ENCODE measurements around the gene DEDD2.

The DEDD2 gene

GRCh38 chr19:42248270-42249148 is 31.0 kb upstream of the DEDD2 start:
- no peak for DNase-seq (ENCODE audit: low read depth in 2 of 2)

- DNase-seq (ENCODE audit: low read depth in 2 of 2): no peak
These were observed 30.2 kb upstream of the DEDD2 start for GRCh38 chr19:42247640-42248199.

DNA sequence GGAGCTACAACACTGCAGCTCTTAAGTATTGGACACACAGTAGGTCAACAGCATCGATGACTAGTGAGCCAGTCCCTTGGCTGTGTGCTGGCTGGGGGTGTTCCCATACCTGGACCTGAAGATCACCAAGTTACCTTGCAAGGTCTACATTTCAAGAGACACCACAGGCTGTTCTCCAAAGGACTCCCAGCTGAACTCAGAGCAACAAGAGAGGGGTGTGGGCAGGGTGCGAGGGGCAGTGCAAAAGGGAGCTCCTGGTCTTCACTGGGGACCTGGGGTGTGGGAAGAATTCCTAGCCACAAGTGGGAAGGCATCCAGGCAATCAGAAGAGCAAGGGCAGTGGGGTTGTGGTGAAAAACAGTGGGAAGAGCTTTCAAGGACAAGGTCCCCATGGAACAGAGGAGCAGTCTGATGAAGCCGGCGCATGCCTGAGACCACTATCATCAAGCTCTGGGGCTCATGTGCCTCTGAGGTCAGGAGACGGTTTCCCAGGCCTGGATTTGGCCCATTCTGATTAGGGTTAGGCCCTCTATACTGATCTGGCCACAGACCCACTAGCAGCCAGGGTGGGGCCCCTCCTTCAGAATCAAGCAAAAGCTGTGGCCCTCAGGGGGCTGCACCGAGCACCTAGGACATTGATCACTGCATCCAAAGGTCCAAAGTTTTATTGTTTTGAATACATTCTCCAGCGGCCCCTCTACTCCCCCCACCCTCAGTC is 29.6 kb upstream of the DEDD2 start:
- no peak for DNase-seq (ENCODE audit: low read depth in 2 of 2)

GRCh38 chr19:42246143-42246921 is 28.9 kb upstream of the DEDD2 start:
- DNase-seq (ENCODE audit: low read depth in 2 of 2): no peak

GRCh38 chr19:42245231-42245630 is 27.8 kb upstream of the DEDD2 start:
- DNase-seq (ENCODE audit: low read depth in 2 of 2): no peak

DNA sequence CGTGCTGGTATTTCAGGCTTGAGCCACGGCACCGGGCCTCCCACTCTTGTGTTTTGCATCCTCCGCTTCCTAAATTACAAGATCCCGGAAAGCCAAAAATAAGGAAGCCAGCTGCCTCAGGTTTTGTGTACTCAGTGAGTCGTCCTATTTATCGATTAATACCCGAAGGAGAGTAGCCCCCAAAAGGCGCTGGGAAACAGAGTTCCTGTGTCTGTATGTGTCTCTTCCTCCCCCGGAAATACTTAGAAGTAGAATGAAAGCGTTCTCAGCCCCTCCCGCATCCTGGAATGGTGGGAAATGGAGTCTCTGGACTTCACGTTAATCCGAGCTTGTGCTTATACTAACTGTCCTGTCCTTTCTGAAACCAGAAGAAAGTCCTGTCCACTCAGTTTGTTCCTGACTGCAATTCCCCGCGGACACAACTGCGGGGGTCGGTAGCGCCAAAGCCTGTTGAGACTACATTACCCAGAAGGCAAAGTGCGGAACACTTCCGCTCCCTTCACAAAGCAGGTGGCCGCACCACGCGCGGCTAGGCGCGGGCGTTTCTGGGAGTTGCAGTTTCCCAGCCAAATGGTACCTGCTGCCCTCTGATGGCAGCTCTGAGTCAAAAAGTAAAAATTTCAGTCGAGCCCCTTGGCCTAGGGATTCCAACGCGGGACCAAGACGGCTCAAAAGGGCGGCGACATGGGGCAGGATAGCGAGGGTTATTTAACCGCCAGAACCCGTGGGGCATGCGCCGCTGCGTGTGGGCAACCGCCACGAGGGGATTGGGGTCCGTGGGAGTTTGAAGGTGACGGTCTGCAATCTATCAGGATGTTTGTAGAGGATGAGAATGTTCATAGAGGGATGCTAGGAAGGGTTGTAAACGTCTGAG is 27.1 kb upstream of the DEDD2 start:
- DNase-seq (ENCODE audit: low read depth in 2 of 2): peak; percentile 86 to 87

DNA sequence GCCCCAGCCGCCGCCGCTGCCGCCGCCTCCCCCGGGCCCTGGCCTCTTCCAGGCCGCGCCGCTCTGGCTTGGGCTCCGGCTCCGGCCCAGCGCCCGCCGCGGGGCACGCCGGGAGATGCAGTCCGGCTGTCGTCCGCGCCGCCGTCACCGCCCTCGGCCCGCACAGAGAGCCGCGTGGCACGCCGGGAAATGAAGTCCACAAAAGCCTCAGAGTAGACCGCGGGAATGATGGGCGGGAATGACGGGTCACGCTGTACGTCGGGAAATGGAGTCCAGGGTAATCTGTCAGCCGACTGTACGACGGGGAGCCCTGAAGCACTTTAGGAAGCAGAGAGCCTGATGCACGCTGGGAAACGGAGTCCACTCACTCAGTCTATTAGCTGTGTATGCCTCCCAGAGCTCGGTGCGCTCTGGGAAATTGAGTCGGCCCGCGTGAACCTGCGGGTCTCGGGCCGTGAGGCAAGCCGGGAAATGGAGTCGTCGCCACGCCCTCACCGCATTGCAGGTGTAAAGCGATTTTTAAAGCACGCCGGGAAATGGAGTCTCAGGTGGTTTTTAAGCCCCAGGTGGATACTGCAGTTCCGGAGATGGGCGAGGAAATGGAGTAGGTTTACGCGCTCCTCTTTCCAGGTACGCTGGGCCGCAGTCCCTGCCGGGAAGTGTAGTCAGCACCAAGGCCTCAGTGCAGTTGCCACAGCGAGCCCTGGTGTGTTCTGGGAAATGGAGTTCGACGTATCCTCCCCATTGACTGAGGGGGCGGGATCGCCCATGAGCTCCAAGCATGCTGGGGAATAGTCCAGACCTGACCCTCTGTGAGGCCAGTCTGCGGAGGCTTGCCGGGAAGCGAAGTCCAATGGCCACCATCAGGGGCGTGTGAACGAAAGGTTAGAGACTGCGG is 25.3 kb upstream of the DEDD2 start, which contains the start of gene GSK3A:
Gene GSK3A (minus strand): TSS at position 91 of the 898 bp plus-strand sequence. CDS start 137 bp downstream, outside the sequence.
- DNase-seq (ENCODE audit: low read depth in 2 of 2): peak; percentile 92

GRCh38 chr19:42242069-42242511 is 24.6 kb upstream of the DEDD2 start:
- no peak for DNase-seq (ENCODE audit: low read depth in 2 of 2)

DNA sequence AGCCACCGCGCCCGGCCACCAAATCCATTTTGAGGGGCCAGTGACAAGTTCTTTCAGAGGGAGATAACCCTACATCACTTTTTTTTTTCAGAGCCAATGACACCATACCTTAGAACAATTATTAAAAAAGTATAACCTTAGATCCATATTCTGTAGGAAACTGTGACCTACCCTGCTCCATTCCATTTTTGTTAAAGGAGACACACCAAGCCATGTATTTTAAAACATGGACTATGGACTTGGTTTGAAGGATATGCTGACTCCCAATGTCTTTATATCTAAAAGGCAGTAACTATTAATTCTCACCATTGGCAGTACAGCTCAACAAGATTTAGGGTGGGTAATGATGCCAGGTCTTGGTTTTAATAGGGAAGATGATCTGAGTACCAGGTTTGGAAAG is 23.8 kb upstream of the DEDD2 start:
- no peak for DNase-seq (ENCODE audit: low read depth in 2 of 2)

DNA sequence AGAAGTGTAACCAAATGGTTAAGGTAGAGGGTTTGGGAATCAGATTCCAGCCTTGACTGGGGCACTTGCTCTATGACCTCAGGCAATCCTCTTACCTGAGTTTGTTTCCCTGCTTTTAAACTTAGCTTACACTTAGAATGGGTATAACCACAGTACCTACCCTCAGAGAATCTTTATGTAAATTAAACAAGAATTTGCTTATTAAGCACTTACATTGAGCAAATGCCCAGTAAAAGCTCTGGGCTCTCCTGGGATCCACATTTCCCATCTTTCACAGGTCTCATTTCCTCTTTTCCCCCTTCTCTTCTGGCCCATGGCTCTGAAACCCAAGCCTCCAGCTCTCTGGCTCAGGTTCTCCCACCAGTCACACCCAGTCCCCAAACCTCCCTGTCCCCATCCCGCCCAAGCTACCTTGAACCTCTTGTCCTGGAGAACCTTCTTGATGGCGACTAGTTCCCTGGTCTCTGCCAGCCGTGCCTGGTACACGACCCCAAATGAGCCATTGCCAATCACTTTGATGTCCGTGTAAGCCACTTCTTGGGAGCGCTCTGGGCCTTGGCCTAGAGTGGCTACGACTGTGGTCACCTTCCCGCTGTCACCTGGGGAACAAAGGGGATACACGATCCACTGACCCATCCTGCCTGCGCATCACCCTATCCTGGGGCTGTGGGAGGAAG is 22.2 kb upstream of the DEDD2 start:
- no peak for DNase-seq (ENCODE audit: low read depth in 2 of 2)

DNA sequence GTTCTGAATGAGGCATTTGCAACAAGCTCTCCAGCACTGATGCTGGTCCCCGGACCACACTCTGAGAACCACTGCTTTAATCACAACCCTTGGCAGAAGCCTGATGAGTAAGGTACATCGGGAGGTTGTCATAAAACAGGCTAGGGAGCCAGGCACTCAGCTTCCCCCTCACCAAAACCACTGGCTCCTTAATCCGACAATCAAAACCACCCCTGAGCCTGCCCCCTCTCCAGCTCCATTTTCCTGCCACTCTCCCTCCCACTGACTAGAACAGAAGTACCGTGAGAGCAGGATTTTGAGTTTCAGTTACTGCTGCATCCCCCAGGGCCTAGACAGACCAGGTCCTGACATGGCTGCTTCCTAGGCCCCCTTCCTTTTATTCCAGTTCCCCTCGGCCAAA is 17.7 kb upstream of the DEDD2 start:
- no peak for DNase-seq (ENCODE audit: low read depth in 2 of 2)

- DNase-seq (ENCODE audit: low read depth in 2 of 2): no peak
These were observed 16.9 kb upstream of the DEDD2 start for GRCh38 chr19:42234364-42234763.

GRCh38 chr19:42233678-42234292 is 16.3 kb upstream of the DEDD2 start:
- DNase-seq (ENCODE audit: low read depth in 2 of 2): no peak

- no peak for DNase-seq (ENCODE audit: low read depth in 2 of 2)
These were observed 15.6 kb upstream of the DEDD2 start for GRCh38 chr19:42233106-42233505.

DNA sequence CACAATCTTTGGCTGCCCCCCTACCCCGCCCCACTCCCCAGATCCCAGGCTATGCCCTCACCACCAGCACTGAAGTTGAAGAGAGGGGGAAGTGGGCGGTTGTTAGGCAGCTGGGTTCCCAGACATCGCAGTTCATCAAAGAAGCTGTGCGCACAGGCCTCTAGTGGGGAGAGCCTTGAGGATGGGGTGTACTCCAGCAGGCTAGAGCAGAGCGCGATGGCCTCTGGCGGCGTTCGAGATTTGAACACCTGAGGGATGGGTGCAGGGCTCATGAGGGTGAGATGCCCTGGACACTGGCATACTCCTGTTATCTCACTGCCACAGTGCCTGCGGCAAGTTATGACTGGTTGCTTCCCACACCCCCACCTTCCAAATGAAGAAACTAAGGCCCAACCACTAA is 15.0 kb upstream of the DEDD2 start:
- DNase-seq (ENCODE audit: low read depth in 2 of 2): no peak

DNA sequence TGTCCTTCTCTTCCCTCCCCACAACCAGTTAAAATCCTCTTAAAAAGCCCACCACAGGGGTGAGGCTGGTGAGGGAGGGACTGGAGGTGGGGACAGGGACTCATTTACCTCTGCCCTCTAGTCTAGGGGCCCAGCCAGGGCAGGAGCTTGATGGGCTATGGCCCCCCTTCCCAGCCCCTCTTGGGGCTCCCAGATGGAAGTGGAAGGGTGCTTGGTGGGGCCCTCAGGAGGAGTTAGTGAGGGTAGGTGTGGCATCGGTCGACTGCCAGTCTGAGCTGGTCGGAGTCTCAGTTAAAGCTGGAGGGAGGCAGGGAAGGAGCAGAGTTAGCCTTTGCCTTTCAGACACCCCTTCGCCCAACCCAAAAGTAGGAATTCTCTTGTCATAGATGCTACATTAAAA is 13.1 kb upstream of the DEDD2 start:
- DNase-seq (ENCODE audit: low read depth in 2 of 2): no peak

- DNase-seq (ENCODE audit: low read depth in 2 of 2): no peak
These were observed 12.4 kb upstream of the DEDD2 start for GRCh38 chr19:42229855-42230351.

- no peak for DNase-seq (ENCODE audit: low read depth in 2 of 2)
These were observed 11.9 kb upstream of the DEDD2 start for GRCh38 chr19:42229301-42229854.

All from stimulated activated CD4-positive, alpha-beta T cell treated with anti-CD3 and anti-CD28 coated beads, Interleukin-12 subunit alpha, Interleukin-12 subunit beta, amount 100 ng/mL, for 24 hours (primary cell).